Natural killer cell (primary cell): ENCODE measurements around the gene SELENON. TPM values are rescaled to one million over a fixed set of nuclear protein-coding genes. Genes with fewer than 3 reads are reported as not detected.

Experiments used
- ATAC-seq, 3 donors: fragments of 150-1000 bp in 2 of 3; fragments of 200-7000 bp in 1 of 3; cut with Tn5 transposase; 1 replicate in 1 of 3; 2 replicates in 2 of 3; pipeline ENCODE4 v1.10.0; 2021; ENCODE audit warnings: mild to moderate bottlenecking in 2 of 3, moderate library complexity in 2 of 3
- DNase-seq, 2 donors: peaks; one replicate each; pipeline versions ENCODE4 v3.0.0 to v3.0.0-alpha.2; 2013 to 2021; ENCODE audit warnings: mixed read lengths in 1 of 2
- H3K27ac ChIP-seq: one replicate; pipeline ENCODE4 v1.5.1; 2013; ENCODE audit warnings: mild to moderate bottlenecking, low read length
- H3K27me3 ChIP-seq: one replicate; pipeline ENCODE4 v1.6.1; 2013; ENCODE audit warnings: low read length; ENCODE audit not compliant: control insufficient read depth, insufficient read depth
- H3K36me3 ChIP-seq: one replicate; pipeline ENCODE4 v1.6.1; 2013; ENCODE audit warnings: low read length; ENCODE audit not compliant: control insufficient read depth, insufficient read depth
- H3K4me1 ChIP-seq: one replicate; pipeline ENCODE4 v1.6.1; 2013; ENCODE audit warnings: low read length; ENCODE audit not compliant: control insufficient read depth, insufficient read depth
- H3K4me3 ChIP-seq: one replicate; pipeline ENCODE4 v1.5.1; 2013; ENCODE audit warnings: low read length
- H3K9me3 ChIP-seq: one replicate; pipeline ENCODE4 v1.6.1; 2013; ENCODE audit warnings: low read length; ENCODE audit not compliant: control insufficient read depth, insufficient read depth
- H3K27ac Mint-ChIP-seq, 2 donors: one replicate each; pipeline ENCODE4 v1.8.0; 2022; ENCODE audit warnings: mild to moderate bottlenecking in 2 of 2, mixed read lengths in 2 of 2, moderate library complexity in 1 of 2
- H3K27me3 Mint-ChIP-seq, 2 donors: one replicate each; pipeline ENCODE4 v1.8.0; 2022; ENCODE audit warnings: low read depth in 2 of 2, mixed read lengths in 2 of 2
- H3K36me3 Mint-ChIP-seq: one replicate; pipeline ENCODE4 v1.8.0; 2022; ENCODE audit warnings: mixed read lengths
- H3K4me1 Mint-ChIP-seq, 2 donors: one replicate each; pipeline ENCODE4 v1.8.0; 2022; ENCODE audit warnings: mixed read lengths in 2 of 2
- H3K4me3 Mint-ChIP-seq: one replicate; pipeline ENCODE4 v1.8.0; 2022; ENCODE audit warnings: mild to moderate bottlenecking, moderate library complexity, mixed read lengths
- H3K9me3 Mint-ChIP-seq, 2 donors: one replicate each; pipeline ENCODE4 v1.8.0; 2022; ENCODE audit warnings: mixed read lengths in 2 of 2
- CTCF ChIP-seq: fragments of 200-600 bp; IDR thresholded peaks from one replicate; pipeline ENCODE4 v1.8.0; 2022; ENCODE audit warnings: antibody characterized with exemption
- WGBS: methylation state at CpG from one replicate; pipeline ENCODE4 v1.1.7; 2013; ENCODE audit warnings: missing lambda C conversion rate; ENCODE audit not compliant: insufficient coverage; 5-methylcytosine and 5-hydroxymethylcytosine counted together
- intact Hi-C: fragments of 100-400 bp; cut with micrococcal nuclease; formaldehyde crosslinking; loops from one replicate; pipeline ENCODE4 v1.14.2; 2022
- total RNA-seq, 4 donors: library from RNA; stranded (reverse); fragments of 120-200 nt in 1 of 4; gene quantifications; one replicate each; pipeline versions ENCODE4 v1.2.3 to v1.2.4, GENCODE V29; 2013 to 2022

The SELENON gene
- total RNA-seq, 3 donors from 2014 or later (not counting 1 experiment from before 2014, with no cell fraction given), result 9.7 to 16.4 (median 11.1) TPM

- DNase-seq (no peak), ATAC-seq (no peak)
- intact Hi-C loops, result no loop called here
- Histone ChIP-seq H3K9me3 (no peaks in the 10 kb centered on the region), H3K27ac (no peak overlapping the region), H3K4me1 (no peaks in the 10 kb centered on the region), H3K4me3 (no peak overlapping the region), H3K27me3 (no peaks in the 10 kb centered on the region), H3K36me3 (no peaks in the 10 kb centered on the region)
- H3K9me3 Mint-ChIP-seq, result no peaks in the 10 kb centered on the region
- 77% methylated on average over 18 of the region's 18 CpGs for WGBS
- no peak overlapping the region for H3K4me3 Mint-ChIP-seq
- no peak for TF ChIP-seq CTCF
- H3K27me3 Mint-ChIP-seq, result no peaks in the 10 kb centered on the region
- no peaks in the 10 kb centered on the region for H3K4me1 Mint-ChIP-seq
- H3K27ac Mint-ChIP-seq, result no peak overlapping the region
- H3K36me3 Mint-ChIP-seq, result no peaks in the 10 kb centered on the region
These were observed 17.3 kb upstream of the SELENON start for GRCh38 chr1:25782608-25783201.

GRCh38 chr1:25784575-25785051, 15.4 kb upstream of the SELENON start:
- H3K4me3 Mint-ChIP-seq, result no peak overlapping the region
- no peak for DNase-seq
- no peaks in the 10 kb centered on the region for H3K36me3 Mint-ChIP-seq
- H3K4me1 Mint-ChIP-seq, result no peaks in the 10 kb centered on the region
- no peak overlapping the region for H3K27ac Mint-ChIP-seq
- no peaks in the 10 kb centered on the region for H3K9me3 Mint-ChIP-seq
- ATAC-seq, result no peak
- WGBS, result 86% methylated on average over 9 of the region's 9 CpGs
- Histone ChIP-seq H3K27ac (no peak overlapping the region), H3K9me3 (no peaks in the 10 kb centered on the region), H3K4me1 (no peaks in the 10 kb centered on the region), H3K27me3 (no peaks in the 10 kb centered on the region), H3K36me3 (no peaks in the 10 kb centered on the region), H3K4me3 (no peak overlapping the region)
- no peak for TF ChIP-seq CTCF
- intact Hi-C loops, result no loop called here
- H3K27me3 Mint-ChIP-seq, result no peaks in the 10 kb centered on the region

GRCh38 chr1:25785333-25786067, 14.5 kb upstream of the SELENON start:
- intact Hi-C loops, result no loop called here
- TF ChIP-seq CTCF, result no peak
- Mint-ChIP-seq H3K4me3 (no peak overlapping the region), H3K27me3 (no peaks in the 10 kb centered on the region), H3K9me3 (no peaks in the 10 kb centered on the region), H3K4me1 (no peaks in the 10 kb centered on the region), H3K27ac (no peak overlapping the region), H3K36me3 (no peaks in the 10 kb centered on the region)
- no peak overlapping the region for H3K4me3 ChIP-seq
- no peaks in the 10 kb centered on the region for H3K9me3 ChIP-seq
- no peaks in the 10 kb centered on the region for H3K27me3 ChIP-seq
- DNase-seq (no peak), ATAC-seq (no peak)
- H3K27ac ChIP-seq, result no peak overlapping the region
- WGBS, result 94% methylated on average over 9 of the region's 10 CpGs
- H3K36me3 ChIP-seq, result no peaks in the 10 kb centered on the region
- H3K4me1 ChIP-seq, result no peaks in the 10 kb centered on the region
